Stimulated activated CD4-positive, alpha-beta T cell treated with anti-CD3 and anti-CD28 coated beads, TNF-alpha, amount 100 ng/mL, for 4 hours (primary cell): ENCODE measurements around the gene EMC1.
"Not testable (repeated sequence)": the region's sequence is repeated elsewhere in the genome, so short reads cannot be mapped to it uniquely, and the experiment has no call there.

ENCODE experiments used
- DNase-seq, 3 experiments: peaks; one replicate each; pipeline ENCODE4 v3.0.0-alpha.2; 2020; ENCODE audit warnings: low read depth in 3 of 3

Gene EMC1

GRCh38 chr1:19251305-19252196 is at the start of gene EMC1, which contains the start of gene MRTO4:
Gene EMC1, minus strand, starts transcription at chr1:19251524. Its CDS starts 15 bp downstream, at chr1:19251509.
Gene MRTO4, plus strand, starts transcription at chr1:19251805. Its CDS starts 31 bp downstream, at chr1:19251836.
- peak; percentile 75 to 89 (median 88) for DNase-seq

DNA sequence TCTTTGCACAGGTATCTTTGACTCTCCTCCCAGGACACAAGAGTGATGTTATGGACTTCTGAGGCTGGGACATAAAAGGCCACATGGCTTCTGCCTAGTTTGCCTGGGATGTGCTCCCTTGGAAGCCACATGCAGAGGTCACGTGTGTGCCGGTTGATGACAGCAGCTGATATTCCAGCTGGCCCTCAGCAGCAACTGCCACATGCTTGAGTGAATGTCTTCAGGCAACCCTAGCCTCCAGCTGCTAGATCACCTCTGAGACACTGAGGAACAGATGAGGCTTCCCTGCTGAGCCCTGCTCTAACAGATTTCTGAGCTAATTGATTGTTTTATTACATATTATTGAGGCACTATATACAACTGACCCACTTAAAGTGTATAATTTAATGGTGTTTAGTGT is 48.9 kb upstream of the EMC1 start:
- DNase-seq, result no peak

DNA sequence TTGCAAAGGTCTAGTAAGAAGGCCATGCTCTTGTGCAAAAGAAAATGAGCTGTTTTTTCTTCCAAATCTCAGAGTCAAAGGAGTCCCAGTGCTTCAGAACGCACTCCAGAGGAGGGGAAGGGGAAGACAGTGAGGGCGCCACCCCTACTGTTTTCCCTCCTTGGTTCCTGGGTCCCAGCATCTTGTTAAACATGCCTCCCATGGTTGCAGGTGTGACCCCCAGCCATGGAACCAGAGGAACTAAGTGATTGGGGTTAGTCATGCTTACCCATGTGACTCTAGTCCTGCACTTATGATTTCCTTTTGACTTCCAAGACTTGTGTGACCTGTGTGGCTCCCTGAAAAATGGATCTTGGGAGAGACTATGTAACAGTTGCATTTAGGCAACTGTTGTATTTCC is 43.3 kb upstream of the EMC1 start:
- no peak for DNase-seq

DNA sequence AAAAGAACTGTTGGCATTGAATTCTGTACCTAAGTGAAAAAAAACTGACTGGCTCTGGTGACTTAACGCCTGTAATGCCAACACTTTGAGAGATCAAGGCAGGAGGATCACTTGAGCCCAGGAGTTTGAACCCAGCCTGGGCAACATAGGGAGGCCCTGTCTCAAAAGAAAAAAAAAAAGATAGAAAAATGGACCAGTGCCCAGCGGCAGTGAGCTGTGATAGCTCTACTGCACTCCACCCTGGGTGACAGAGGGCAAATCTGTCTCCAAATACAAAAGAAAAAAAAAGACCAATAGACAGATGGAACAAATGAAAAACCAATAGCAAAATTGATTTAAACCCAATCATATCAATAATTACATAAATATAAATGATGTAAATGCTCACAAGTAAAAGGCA is 37.9 kb upstream of the EMC1 start:
- DNase-seq, result no peak

DNA sequence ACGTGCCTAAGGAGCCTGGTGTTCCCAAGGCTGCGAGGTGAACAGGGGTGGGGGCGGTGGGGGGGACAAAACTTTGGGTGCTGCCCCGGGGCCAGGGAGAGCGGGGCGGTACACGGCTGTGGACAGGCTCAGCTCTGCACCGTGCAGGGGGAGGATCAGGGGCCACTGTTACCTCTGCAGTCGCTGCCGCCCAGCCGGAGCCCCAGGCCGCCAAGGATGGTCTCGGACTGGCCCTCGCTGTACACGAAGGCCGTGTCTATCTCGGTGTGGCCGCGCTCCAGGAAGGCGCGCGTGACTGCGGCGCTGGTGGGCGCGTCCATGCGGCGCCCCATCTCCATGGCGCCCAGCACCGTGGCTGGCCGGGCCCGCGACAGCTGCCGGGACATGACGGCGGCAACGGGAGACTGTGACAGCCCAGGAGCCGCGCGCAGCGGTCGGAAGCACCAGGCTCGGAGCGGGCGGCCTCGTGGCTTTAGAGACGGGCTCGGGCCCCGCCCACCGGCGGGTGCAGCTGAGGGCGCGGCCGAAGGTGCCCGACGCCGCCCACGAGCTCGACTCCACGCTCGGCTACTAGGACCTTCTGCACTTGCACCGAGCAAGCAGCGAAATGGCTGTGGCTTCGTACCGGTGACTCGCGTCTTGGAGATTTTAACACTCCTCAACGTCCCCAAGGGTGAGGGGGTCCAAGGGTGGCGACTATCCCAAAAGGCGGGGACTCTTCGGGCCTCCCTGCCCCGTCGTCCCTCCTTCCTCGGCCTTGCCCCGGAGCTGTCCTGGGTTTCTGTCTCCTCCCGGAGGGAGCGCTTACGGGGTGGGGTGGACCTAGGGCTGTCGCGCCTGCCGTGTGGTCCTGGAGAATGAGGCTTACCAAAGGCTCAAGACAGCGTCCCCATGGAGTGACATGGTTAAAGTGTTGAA is 37.3 kb upstream of the EMC1 start, which contains the start of gene AKR7A3:
AKR7A3 (minus strand) TSS at position 447 of the 918 bp plus-strand sequence; CDS start at position 386, 61 bp downstream.
- DNase-seq, result peak; percentile 20 to 25 (median 23)

GRCh38 chr1:19287436-19288185 is 36.3 kb upstream of the EMC1 start:
- no peak for DNase-seq

- DNase-seq, result not testable (repeated sequence)
These were observed 34.5 kb upstream of the EMC1 start for GRCh38 chr1:19285807-19286206.

DNA sequence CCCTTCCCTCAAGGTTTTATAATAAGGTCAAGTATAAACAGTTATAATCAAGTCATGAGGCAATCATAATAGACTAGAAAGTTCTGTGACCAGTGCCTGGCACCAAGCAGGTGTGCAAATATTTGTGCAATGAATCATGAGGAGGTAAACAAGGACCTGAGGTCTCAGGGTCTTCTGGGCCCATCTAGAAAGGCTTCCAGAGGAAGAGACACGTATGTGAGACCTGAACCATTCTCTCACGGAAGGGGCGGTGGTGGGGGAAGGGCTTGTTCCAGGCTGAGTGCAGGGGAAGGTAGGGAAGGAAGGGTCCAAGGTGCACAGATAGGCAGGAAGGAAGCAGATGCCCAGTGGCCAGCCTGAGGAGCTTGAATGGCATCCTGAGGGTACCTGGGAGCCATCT is 34.0 kb upstream of the EMC1 start:
- not testable (repeated sequence) for DNase-seq

GRCh38 chr1:19284881-19285280 is 33.6 kb upstream of the EMC1 start:
- DNase-seq, result no peak

GRCh38 chr1:19283891-19284290 is 32.6 kb upstream of the EMC1 start:
- DNase-seq, result no peak

GRCh38 chr1:19274636-19275035 is 23.3 kb upstream of the EMC1 start:
- DNase-seq, result no peak

DNA sequence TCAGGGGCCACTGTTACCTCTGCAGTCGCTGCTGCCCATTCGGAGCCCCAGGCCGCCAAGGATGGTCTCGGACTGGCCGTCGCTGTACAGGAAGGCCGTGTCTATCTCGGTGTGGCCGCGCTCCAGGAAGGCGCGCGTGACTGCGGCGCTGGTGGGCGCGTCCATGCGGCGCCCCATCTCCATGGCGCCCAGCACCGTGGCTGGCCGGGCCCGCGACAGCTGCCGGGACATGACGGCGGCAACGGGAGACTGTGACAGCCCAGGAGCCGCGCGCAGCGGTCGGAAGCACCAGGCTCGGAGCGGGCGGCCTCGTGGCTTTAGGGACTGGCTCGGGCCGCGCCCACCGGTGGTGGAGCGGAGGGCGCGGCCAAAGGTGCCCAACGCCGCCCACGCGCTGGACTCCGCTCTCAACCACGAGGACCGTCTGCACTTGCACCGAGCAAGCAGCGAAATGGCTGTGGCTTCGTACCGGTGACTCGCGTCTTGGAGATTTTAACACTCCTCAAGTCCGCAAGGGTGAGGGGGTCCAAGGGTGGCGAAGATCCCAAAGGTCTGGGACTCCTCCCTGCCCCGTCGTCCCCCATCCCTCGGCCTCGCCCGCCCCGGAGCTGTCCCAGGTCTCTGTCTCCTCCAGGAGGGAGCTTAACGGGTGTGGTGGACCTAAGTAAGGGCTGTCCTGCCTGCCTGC is 22.7 kb upstream of the EMC1 start:
- not testable (repeated sequence) for DNase-seq

- DNase-seq, result no peak
These were observed 22.0 kb upstream of the EMC1 start for GRCh38 chr1:19273106-19273843.

DNA sequence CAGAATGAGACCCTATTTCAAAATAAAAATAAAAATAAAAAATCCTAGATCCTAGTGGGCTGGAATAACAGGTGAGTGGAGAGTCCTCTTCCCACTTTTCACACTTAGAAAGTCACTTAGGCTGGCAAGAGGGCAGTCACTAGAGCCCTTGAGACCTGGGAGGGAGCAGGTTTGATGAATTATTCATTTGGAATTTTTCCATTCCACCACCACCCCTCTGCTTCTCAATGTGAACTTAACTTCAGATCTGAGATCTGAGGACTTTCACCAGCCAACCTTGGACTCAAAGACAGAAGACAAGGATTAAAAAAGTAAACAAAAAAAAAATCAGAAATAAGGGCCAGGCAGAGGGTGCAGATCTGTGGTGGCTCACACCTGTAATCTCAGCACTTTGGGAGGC is 20.7 kb upstream of the EMC1 start:
- DNase-seq, result no peak

- not testable (repeated sequence) for DNase-seq
These were observed 19.0 kb upstream of the EMC1 start for GRCh38 chr1:19270343-19270730.

DNA sequence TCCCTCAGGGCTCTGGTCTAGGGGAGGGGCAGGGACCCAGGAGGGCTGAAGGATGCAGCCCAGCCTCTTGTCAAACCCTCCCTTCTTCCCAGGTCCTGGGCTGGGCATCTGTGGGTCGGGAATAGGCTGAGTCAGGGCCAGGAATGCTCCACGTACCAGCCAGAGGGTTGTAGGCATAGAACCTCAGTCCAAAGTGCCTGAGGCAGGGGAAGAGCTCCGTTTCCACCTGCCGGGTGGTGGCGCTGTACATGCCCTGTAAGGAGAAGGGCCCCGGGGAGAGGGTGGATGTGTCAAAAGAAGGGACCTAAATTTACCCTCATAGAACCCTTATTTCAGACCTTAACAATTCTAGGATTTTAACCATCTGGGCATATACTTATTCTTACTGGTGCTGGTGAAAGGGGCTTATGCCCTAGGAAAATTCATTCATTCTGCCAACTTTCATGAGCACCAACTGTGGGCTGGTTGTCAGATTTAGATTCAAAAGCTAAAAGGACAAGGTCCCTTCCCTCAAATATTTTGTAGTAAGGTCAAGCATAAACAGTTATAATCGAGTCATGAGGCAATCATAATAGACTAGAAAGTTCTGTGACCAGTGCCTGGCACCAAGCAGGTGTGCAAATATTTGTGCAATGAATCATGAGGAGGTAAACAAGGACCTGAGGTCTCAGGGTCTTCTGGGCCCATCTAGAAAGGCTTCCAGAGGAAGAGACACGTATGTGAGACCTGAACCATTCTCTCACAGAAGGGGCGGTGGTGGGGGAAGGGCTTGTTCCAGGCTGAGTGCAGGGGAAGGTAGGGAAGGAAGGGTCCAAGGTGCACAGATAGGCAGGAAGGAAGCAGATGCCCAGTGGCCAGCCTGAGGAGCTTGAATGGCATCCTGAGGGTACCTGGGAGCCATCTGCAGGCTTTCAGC is 18.4 kb upstream of the EMC1 start:
- not testable (repeated sequence) for DNase-seq

- no peak for DNase-seq
These were observed 17.1 kb upstream of the EMC1 start for GRCh38 chr1:19268445-19268844.

DNA sequence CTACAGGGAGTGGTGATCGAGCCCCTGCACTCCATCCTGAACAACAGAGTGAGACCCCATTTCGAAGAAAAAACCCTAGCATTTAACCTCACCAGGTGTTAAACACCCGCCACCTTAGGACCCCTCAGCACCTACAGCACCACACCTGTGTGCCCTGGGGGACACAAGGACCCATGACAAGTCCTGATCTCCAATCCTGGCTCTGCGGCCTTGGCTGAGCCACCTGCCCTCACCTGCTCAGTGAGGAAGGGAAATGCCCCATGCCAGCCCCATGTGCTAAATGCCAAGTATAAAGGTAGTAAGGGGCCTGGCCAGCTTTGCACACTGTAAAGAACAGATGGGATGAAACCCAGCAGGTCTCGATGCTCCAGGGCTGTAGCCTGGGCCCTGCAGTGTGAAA is 11.4 kb upstream of the EMC1 start:
- DNase-seq, result no peak

GRCh38 chr1:19262047-19262446 is 10.7 kb upstream of the EMC1 start:
- DNase-seq, result no peak
